GM19455 (cell line): ENCODE data around the gene PTGR3.
A peak's percentile ranks its signal among the peaks of the same experiment; 100 is the strongest.
"Not testable (repeated sequence)": the region's sequence is repeated elsewhere in the genome, so short reads cannot be mapped to it uniquely, and the experiment has no call there.

Experiments used
- ATAC-seq: cut with Tn5 transposase; IDR thresholded peaks from one replicate; pipeline ENCODE4 v1.9.1; 2021; ENCODE audit not compliant: unreplicated experiment

PTGR3 gene

GRCh38 chr18:75204269-75204731, 4.6 kb downstream of the PTGR3 start:
- ATAC-seq = no peak

GRCh38 chr18:75203416-75204268, 5.3 kb downstream of the PTGR3 start:
- ATAC-seq = no peak

- ATAC-seq = no peak
Measured at GRCh38 chr18:75202696-75203365, 6.1 kb downstream of the PTGR3 start.

GRCh38 chr18:75201282-75202270, 7.4 kb downstream of the PTGR3 start:
- ATAC-seq = no peak

GRCh38 chr18:75200605-75201280, 8.2 kb downstream of the PTGR3 start:
- ATAC-seq = no peak

- ATAC-seq = no peak
Measured at GRCh38 chr18:75200071-75200470, 8.9 kb downstream of the PTGR3 start.

GRCh38 chr18:75199327-75199726, 9.6 kb downstream of the PTGR3 start:
- no peak for ATAC-seq

GRCh38 chr18:75198036-75198435, 10.9 kb downstream of the PTGR3 start:
- no peak for ATAC-seq

- ATAC-seq = no peak
Measured at GRCh38 chr18:75192899-75193298, 16.0 kb downstream of the PTGR3 start.

GRCh38 chr18:75189696-75190095, 19.2 kb downstream of the PTGR3 start:
- ATAC-seq = no peak

GRCh38 chr18:75187702-75188101, 21.2 kb downstream of the PTGR3 start:
- not testable (repeated sequence) for ATAC-seq

GRCh38 chr18:75185460-75185859, 23.5 kb downstream of the PTGR3 start:
- no peak for ATAC-seq

GRCh38 chr18:75183973-75184493, 24.9 kb downstream of the PTGR3 start:
- no peak for ATAC-seq

GRCh38 chr18:75183524-75183923, 25.4 kb downstream of the PTGR3 start:
- ATAC-seq = no peak

- ATAC-seq = no peak
Measured at GRCh38 chr18:75179819-75180600, 28.9 kb downstream of the PTGR3 start.

- no peak for ATAC-seq
Measured at GRCh38 chr18:75178376-75178775, 30.6 kb downstream of the PTGR3 start.

- ATAC-seq = no peak
Measured at GRCh38 chr18:75176849-75177248, 32.1 kb downstream of the PTGR3 start.

- no peak for ATAC-seq
Measured at GRCh38 chr18:75173738-75174137, 35.2 kb downstream of the PTGR3 start.

GRCh38 chr18:75173125-75173432, 35.9 kb downstream of the PTGR3 start:
- ATAC-seq = peak; percentile 95
